Measurements from ENCODE around the gene DHRS12. TPM values are rescaled to one million over a fixed set of nuclear protein-coding genes. Genes with fewer than 3 reads are reported as not detected.

Gene DHRS12
- total RNA-seq, 6 experiments from 2014 or later, result 10.2 to 17.6 (median 12.4) TPM

- WGBS (ENCODE audit: insufficient coverage, low coverage, low lambda C conversion rate, missing lambda C conversion rate), result 66% methylated on average over 3 of the region's 3 CpGs
- Histone ChIP-seq H3K9me3 (no peaks in the 10 kb centered on the region), H3K27me3 (no peaks in the 10 kb centered on the region), H3K27ac (no peak overlapping the region), H3K4me3 (no peak overlapping the region), H3K4me1 (peaks cover 0 to 9% (median 0%) of the 10 kb centered on the region in 4 donors), H3K36me3 (no peaks in the 10 kb centered on the region)
- DNase-seq (no peak), ATAC-seq (no peak)
- TF ChIP-seq CTCF (IDR thresholded peaks at IDR 0.05) (no peak), POLR2A (IDR thresholded peaks at IDR 0.05) (no peak)
- intact Hi-C loops (cut with DNase I), result no loop called here
Measured at GRCh38 chr13:51780099-51780498, 23.9 kb downstream of the DHRS12 start.

- no peaks in the 10 kb centered on the region for H3K27me3 ChIP-seq
- DNase-seq (no peak), ATAC-seq (no peak)
- no peaks in the 10 kb centered on the region for H3K9me3 ChIP-seq
- no peak overlapping the region for H3K4me3 ChIP-seq
- peaks cover 0 to 9% (median 0%) of the 10 kb centered on the region in 4 donors for H3K4me1 ChIP-seq
- H3K27ac ChIP-seq, result no peak overlapping the region
- H3K36me3 ChIP-seq, result no peaks in the 10 kb centered on the region
- TF ChIP-seq POLR2A (IDR thresholded peaks at IDR 0.05), result no peak
- no peak for TF ChIP-seq CTCF (IDR thresholded peaks at IDR 0.05)
- intact Hi-C loops (cut with DNase I), result no loop called here
- WGBS (ENCODE audit: insufficient coverage, low coverage, low lambda C conversion rate, missing lambda C conversion rate), result 60% methylated on average over 11 of the region's 11 CpGs
Measured at GRCh38 chr13:51778392-51778791, 25.6 kb downstream of the DHRS12 start.

- Histone ChIP-seq H3K27me3 (no peaks in the 10 kb centered on the region), H3K4me1 (peaks cover 0 to 9% (median 0%) of the 10 kb centered on the region in 4 donors), H3K27ac (no peak overlapping the region), H3K9me3 (no peaks in the 10 kb centered on the region), H3K36me3 (no peaks in the 10 kb centered on the region), H3K4me3 (no peak overlapping the region)
- ATAC-seq, result no peak
- whole genome bisulfite sequencing (ENCODE audit: insufficient coverage, low coverage, low lambda C conversion rate, missing lambda C conversion rate), result 100% methylated on average over 1 of the region's 9 CpGs
- intact Hi-C loops (cut with DNase I), result no loop called here
- no peak for DNase-seq
- no peak for TF ChIP-seq CTCF (IDR thresholded peaks at IDR 0.05)
- TF ChIP-seq POLR2A (IDR thresholded peaks at IDR 0.05), result no peak
Measured at GRCh38 chr13:51777921-51778320, 26.0 kb downstream of the DHRS12 start.

- Histone ChIP-seq H3K36me3 (no peaks in the 10 kb centered on the region), H3K9me3 (no peaks in the 10 kb centered on the region), H3K4me3 (no peak overlapping the region), H3K27me3 (no peaks in the 10 kb centered on the region), H3K27ac (no peak overlapping the region), H3K4me1 (no peaks in the 10 kb centered on the region)
- ATAC-seq, result no peak
- intact Hi-C loops (cut with DNase I), result no loop called here
- no peak for DNase-seq
- TF ChIP-seq POLR2A (IDR thresholded peaks at IDR 0.05) (no peak), CTCF (IDR thresholded peaks at IDR 0.05) (no peak)
- WGBS (ENCODE audit: insufficient coverage, low coverage, low lambda C conversion rate, missing lambda C conversion rate), result 92% methylated on average over 5 of the region's 7 CpGs
Measured at GRCh38 chr13:51776179-51776578, 27.8 kb downstream of the DHRS12 start.

GRCh38 chr13:51773515-51773914 lies 30.4 kb downstream of the DHRS12 start:
- no peak for DNase-seq
- Histone ChIP-seq H3K27ac (no peak overlapping the region), H3K4me3 (no peak overlapping the region), H3K36me3 (no peaks in the 10 kb centered on the region), H3K27me3 (no peaks in the 10 kb centered on the region), H3K9me3 (no peaks in the 10 kb centered on the region), H3K4me1 (no peaks in the 10 kb centered on the region)
- no peak for ATAC-seq
- TF ChIP-seq CTCF (IDR thresholded peaks at IDR 0.05), result no peak
- intact Hi-C loops (cut with DNase I), result no loop called here
- no CpG with 5 or more reads among the region's 11 CpGs for WGBS (ENCODE audit: insufficient coverage, low coverage, low lambda C conversion rate, missing lambda C conversion rate)

Data from right lobe of liver (tissue), 6 donors.